GM21619 (cell line): ENCODE measurements around the gene RANBP1.

Experiments
- ATAC-seq: cut with Tn5 transposase; IDR thresholded peaks from one replicate; pipeline ENCODE4 v1.9.1; 2021; ENCODE audit not compliant: unreplicated experiment

RANBP1 gene

DNA sequence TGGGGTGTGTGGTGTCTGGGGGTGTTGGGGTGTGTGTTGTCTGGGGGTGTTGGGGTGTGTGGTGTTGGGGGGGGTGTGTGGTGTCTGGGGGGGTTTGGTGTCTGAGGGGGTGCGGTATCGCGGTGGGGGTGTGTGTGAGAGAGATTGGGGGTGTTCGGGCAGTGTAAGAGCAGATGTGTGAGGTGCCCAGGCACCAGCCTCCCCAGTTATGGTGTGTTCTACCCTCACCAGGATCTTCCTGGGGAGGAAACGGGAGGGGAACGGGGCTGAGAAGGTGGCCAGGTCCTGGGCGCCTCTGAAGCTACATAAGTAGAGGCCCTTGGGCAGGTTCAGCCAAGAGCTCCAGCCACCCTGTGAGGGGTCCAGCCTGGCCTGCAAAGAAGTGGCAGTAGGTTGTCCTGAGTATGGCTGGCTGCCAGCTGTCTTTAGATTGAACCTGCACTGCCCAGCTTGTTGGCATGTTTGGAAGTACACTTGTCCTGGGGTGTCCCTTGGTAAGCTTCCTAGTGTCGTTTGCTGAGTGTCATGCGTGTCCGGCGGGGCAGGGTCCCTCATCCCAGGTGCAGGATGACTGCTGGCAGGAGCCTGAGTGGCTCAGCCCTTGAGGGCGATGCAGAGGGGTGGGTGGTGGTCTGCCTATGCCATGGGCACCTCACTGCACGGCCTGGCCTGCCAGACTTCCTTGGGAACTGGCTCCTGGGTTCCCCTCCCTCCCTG lies 7.6 kb downstream of the RANBP1 start:
- no peak for ATAC-seq

GRCh38 chr22:20124083-20124787 lies 8.3 kb downstream of the RANBP1 start:
- ATAC-seq: no peak

GRCh38 chr22:20125201-20126174 lies 9.6 kb downstream of the RANBP1 start:
- ATAC-seq: no peak

DNA sequence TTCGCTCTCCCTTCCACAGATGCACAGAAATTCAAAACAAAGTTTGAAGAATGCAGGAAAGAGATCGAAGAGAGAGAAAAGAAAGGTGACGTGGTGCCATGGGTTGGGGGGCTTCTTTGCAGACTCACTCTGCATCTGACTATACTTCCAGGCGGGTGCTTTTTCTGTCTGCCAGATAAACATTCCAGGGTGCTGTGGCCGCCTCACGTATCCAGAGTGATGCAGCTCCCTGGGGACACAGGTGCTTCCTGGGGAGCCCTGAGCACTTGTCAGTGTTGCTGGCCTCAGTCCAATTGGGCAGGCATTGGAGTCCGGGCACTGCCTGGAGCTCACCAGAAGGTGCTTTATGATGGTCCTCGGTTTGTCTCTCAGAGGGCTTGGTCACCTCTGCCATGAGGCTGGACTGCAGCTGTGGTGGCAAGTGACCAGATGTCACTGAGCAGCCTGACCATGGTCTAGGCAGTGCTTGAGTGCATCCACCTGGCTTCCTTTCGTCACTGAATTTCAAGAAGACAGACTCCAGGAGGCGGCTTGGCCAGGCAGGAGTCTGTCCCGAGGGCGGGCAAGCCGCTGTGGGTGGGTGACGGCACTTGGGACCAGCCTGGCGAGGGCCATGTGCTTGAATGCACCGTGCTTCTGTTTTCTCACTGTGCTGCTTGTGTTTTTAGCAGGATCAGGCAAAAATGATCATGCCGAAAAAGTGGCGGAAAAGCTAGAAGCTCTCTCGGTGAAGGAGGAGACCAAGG lies 10.6 kb downstream of the RANBP1 start:
- ATAC-seq: no peak

- ATAC-seq: no peak
Measured at GRCh38 chr22:20127318-20127868, 11.5 kb downstream of the RANBP1 start.

- ATAC-seq: no peak
Measured at GRCh38 chr22:20127869-20128618, 12.1 kb downstream of the RANBP1 start.

DNA sequence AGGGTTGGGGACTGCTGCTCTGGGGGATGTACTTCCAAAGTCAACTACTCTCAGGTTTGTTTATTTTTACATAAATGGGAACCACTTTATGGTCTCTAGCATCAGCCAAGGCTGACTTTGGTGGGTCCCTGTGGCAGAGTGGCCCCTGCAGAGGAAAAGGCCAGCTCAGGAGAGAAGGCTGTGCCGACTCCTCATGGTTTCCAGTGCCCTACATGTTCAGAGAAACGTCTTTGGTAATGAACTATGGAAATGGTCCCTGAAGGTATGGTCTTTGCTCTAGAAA lies 12.7 kb downstream of the RANBP1 start:
- ATAC-seq: no peak

GRCh38 chr22:20128902-20129746 lies 13.2 kb downstream of the RANBP1 start:
- ATAC-seq: no peak

DNA sequence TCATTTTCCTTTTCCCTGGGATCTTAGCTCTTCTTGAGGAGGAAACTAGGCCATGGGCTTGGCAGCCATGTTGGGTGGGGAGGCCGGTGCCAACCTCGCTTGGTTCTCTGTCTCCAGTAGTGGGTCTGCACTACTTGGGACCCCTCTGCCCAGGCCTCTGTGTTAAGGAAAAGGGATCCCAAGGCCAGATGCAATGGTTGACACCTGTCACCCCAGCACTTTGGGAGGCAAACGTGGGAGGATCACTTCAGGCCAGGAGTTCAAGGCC lies 13.8 kb downstream of the RANBP1 start:
- ATAC-seq: no peak

GRCh38 chr22:20130319-20130718 lies 14.4 kb downstream of the RANBP1 start:
- no peak for ATAC-seq

DNA sequence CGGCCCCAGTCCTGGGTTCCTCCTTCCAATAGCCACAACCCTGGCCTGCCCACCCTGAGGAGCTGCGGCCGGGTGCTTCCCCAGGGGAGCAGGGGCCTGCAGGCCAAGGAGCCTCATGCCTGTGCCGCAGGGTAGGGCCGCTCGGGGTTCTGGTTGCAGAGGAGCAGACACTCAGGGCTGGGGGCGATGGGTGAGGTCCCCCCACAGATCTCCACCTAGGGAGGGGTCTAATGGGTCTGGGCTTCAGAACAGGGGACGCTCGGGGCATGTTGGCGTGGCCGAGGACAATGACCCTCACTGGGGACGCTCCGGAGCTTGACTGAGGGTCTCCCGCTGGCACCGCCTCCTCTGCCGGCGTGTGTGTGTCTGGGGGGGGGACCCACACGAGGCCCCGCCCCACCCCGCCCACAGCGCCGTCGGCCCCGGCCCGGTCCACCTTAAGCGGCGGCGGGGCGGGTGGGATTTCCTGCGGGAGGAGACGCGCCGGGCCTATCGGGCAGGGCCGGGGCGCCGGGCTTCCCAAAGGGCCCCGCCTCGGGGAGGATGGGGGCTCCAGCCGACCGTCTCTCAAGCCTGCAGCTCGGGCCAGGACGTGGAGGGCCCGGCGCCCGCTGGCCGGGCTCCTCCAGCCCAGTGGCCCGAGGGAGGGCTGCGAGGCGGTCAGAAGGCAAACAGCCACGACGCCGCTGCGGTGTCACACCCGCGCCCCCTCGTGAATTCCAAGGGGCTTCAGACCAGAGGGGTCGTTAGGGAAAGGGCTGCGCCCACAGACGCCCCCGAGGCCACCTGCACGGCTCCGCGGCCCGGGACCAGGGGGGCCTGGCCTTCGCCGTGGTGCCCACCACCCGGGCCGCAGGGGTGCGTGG lies 15.1 kb downstream of the RANBP1 start:
- ATAC-seq: no peak

DNA sequence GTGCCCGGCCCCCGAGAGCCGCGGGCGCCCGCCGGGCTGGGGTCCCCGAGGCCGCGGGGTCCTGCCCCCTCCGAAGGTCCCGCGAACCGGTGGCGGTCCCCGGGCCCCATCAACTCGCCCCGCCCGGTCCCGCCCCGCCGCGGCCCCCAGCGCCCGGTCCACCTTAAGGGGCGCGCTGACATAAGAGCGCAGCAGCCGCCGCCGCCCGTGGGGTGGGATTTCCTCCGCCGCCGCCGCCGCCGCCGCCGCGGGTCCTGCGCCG lies 15.6 kb downstream of the RANBP1 start, which contains the start of gene ZDHHC8:
TSS of gene ZDHHC8 (plus strand) at position 208 of the 262 bp plus-strand sequence. CDS start 144 bp downstream, outside the sequence.
- ATAC-seq: no peak

GRCh38 chr22:20131859-20132685 lies 16.2 kb downstream of the RANBP1 start:
- ATAC-seq: no peak

DNA sequence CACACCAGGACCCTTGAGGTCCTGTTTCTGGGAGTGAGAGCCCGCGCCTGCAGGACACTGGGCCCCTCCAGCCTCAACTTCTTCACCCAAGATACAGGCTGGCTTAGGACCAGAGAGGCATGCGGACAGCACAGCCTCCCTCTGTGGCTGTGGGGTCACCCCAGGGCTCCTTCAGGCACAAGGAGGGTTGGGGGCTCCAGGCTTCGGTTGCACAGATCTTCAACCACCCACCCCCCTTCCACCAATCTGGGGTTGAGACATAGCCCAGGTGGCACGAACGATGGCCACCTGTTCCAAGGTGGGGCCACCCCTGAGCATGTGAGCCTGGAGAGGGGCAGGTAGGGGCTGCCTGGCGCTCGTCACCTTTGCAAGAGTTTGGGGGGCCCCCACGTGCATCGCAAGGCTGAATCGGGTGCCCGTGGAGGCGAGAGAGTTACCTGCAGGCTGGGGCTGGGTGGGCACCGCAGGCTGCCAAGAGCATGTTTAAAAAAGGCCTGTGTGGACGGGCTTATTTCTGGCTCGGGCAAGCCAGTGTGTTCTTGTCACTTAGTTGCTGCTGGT lies 16.9 kb downstream of the RANBP1 start:
- no peak for ATAC-seq

- no peak for ATAC-seq
Measured at GRCh38 chr22:20133930-20134549, 18.1 kb downstream of the RANBP1 start.

DNA sequence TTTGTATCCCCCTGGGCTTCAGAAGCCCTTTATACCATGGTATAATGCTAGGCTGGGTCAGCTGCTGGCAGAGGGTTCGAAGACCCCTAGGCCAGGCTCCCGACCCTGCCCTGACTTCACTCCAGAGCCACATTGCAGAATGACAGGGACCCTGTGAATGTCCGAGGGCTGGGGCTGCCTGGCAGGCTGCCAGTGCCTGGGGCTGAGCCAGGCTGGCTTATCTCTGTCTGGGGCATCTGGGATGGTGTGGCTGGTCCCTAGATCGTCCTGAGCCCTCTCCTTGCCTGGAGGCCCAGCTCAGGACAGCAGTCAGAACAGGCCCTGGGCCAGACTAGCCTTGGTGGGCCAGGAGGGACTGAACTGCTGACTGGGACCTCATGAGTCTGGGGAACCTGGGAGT lies 19.4 kb downstream of the RANBP1 start:
- ATAC-seq: no peak
